ENCODE measurements around the gene ACP3. TPM values are rescaled to one million over a fixed set of nuclear protein-coding genes. Genes with fewer than 3 reads are reported as not detected.

The ACP3 gene
- total and polyA plus RNA-seq, 4 donors, result 0.15 to 2.1 (median 1.3) TPM; not detected in 1

GRCh38 chr3:132380920-132381319 is 63.7 kb downstream of the ACP3 start:
- Histone ChIP-seq H3K27me3 (ENCODE audit: control insufficient read depth in 4 of 4, insufficient read depth in 4 of 4, low read length in 3 of 4) (peaks cover 0 to 4% (median 0%) of the 10 kb centered on the region in 4 donors), H3K9ac (ENCODE audit: low read depth in 1 of 2, low read length in 2 of 2) (no peak overlapping the region), H3K27ac (ENCODE audit: low read depth in 1 of 2, low read length in 2 of 2) (no peak overlapping the region), H3K36me3 (ENCODE audit: control insufficient read depth in 4 of 4, insufficient read depth in 3 of 4, low read depth in 1 of 4, low read length in 3 of 4) (no peaks in the 10 kb centered on the region), H3K4me3 (ENCODE audit: low read depth in 1 of 3, low read length in 3 of 3) (no peak overlapping the region), H3K4me1 (ENCODE audit: control insufficient read depth in 4 of 4, insufficient read depth in 4 of 4, low read length in 3 of 4) (no peaks in the 10 kb centered on the region), H3K9me3 (ENCODE audit: control insufficient read depth in 4 of 4, low read length in 3 of 4) (no peaks in the 10 kb centered on the region)
- TF ChIP-seq CTCF (IDR thresholded peaks at IDR 0.05; ENCODE audit: low read depth, low read length, missing input control) (no peak), NR2F2 (IDR thresholded peaks at IDR 0.05) (no peak), EGR1 (IDR thresholded peaks at IDR 0.05; ENCODE audit: low read depth in 2 of 2) (no peak), ZBTB33 (IDR thresholded peaks at IDR 0.05) (no peak), SP1 (IDR thresholded peaks at IDR 0.05) (no peak), TAF1 (conservative IDR thresholded peaks at IDR 0.05) (no peak), REST (IDR thresholded peaks at IDR 0.05) (no peak), GABPA (IDR thresholded peaks at IDR 0.05 in 1 of 2, conservative IDR thresholded peaks at IDR 0.05 in 1 of 2) (no peak), JUND (IDR thresholded peaks at IDR 0.05) (no peak)
- no peak for DNase-seq (ENCODE audit: low spot score)
- WGBS, result 86% methylated on average over 1 of the region's 1 CpG

GRCh38 chr3:132381348-132381944 is 64.2 kb downstream of the ACP3 start:
- no peak for DNase-seq (ENCODE audit: low spot score)
- TF ChIP-seq GABPA (IDR thresholded peaks at IDR 0.05 in 1 of 2, conservative IDR thresholded peaks at IDR 0.05 in 1 of 2) (no peak), HNF4G (IDR thresholded peaks at IDR 0.05) (no peak), CTCF (IDR thresholded peaks at IDR 0.05; ENCODE audit: low read depth, low read length, missing input control) (no peak), FOXA2 (IDR thresholded peaks at IDR 0.05) (no peak), NR2F2 (IDR thresholded peaks at IDR 0.05) (no peak), FOXA1 (IDR thresholded peaks at IDR 0.05) (no peak), MAX (IDR thresholded peaks at IDR 0.05) (no peak), REST (IDR thresholded peaks at IDR 0.05) (no peak), EGR1 (IDR thresholded peaks at IDR 0.05; ENCODE audit: low read depth in 2 of 2) (no peak), JUND (IDR thresholded peaks at IDR 0.05) (no peak), YY1 (IDR thresholded peaks at IDR 0.05) (no peak), HNF4A (conservative IDR thresholded peaks at IDR 0.05) (no peak), TAF1 (conservative IDR thresholded peaks at IDR 0.05) (no peak), RAD21 (IDR thresholded peaks at IDR 0.05) (no peak), SP1 (IDR thresholded peaks at IDR 0.05) (no peak)

More at GRCh38 chr3:132381348-132381944, 64.2 kb downstream of the ACP3 start:
- Histone ChIP-seq H3K27ac (ENCODE audit: low read depth in 1 of 2, low read length in 2 of 2) (no peak overlapping the region), H3K36me3 (ENCODE audit: control insufficient read depth in 4 of 4, insufficient read depth in 3 of 4, low read depth in 1 of 4, low read length in 3 of 4) (no peaks in the 10 kb centered on the region), H3K9ac (ENCODE audit: low read depth in 1 of 2, low read length in 2 of 2) (no peak overlapping the region), H3K27me3 (ENCODE audit: control insufficient read depth in 4 of 4, insufficient read depth in 4 of 4, low read length in 3 of 4) (peaks cover 0 to 4% (median 0%) of the 10 kb centered on the region in 4 donors), H3K4me1 (ENCODE audit: control insufficient read depth in 4 of 4, insufficient read depth in 4 of 4, low read length in 3 of 4) (no peaks in the 10 kb centered on the region), H3K4me3 (ENCODE audit: low read depth in 1 of 3, low read length in 3 of 3) (no peak overlapping the region), H3K9me3 (ENCODE audit: control insufficient read depth in 4 of 4, low read length in 3 of 4) (no peaks in the 10 kb centered on the region)
- 91% methylated on average over 14 of the region's 14 CpGs for WGBS
